ENCODE data around the gene SPRR1B. TPM values are rescaled to one million over a fixed set of nuclear protein-coding genes. Genes with fewer than 3 reads are reported as not detected.

The SPRR1B gene
- total RNA-seq, 2 donors from 2014 or later = not detected

DNA sequence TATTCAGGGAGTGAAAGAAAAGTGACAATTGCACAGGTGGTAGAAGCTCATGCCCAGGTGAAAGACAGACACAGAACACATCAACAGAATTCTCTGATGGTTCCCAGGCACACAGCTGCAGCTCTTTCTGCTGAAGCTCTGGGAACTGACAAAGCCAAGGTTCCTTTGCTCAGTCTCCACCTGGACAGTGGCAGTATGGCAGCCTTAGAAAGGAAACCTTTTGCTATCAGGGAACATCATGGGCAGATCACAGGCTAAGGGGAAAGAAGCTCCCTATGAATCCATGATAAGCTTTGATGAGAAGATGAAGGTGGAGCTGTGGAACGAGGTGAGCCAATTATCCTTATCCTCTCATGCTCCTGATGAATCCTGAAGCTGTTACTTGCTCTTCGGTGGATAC, 39.2 kb downstream of the SPRR1B start:
- Mint-ChIP-seq H3K9me3 (no peaks in the 10 kb centered on the region), H3K27ac (no peak overlapping the region), H3K4me3 (no peak overlapping the region), H3K27me3 (peaks cover 29% of the 10 kb centered on the region), H3K36me3 (ENCODE audit: low read depth) (no peaks in the 10 kb centered on the region), H3K4me1 (no peaks in the 10 kb centered on the region)
- ATAC-seq (replicated peaks) = no peak

DNA sequence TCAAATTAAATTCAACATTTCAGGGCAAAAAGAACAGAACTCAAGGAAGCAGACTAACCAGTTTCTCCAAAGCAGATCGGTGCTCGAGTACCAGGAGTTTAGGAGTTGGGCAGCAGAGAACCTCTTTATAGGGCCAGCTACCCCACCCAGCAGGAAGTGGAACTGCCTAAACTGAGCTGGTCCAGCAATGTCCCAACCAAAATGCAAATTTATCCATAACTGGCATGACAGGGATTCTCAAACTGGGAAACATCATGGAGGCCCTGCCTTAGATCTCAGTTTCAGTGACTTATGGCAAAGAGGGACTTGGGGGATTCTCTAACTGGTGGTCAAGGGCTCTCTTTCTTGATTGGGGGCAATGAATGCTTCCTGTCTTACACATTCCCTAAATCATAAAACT, 40.5 kb downstream of the SPRR1B start, which contains the start of gene SPRR2B:
Gene SPRR2B, minus strand, starts transcription at position 101 of the 400 bp plus-strand sequence. CDS start 772 bp downstream, outside the sequence.
- Mint-ChIP-seq H3K27ac (no peak within 1 kb of the TSS), H3K4me1 (no peaks in the 10 kb centered on the region), H3K27me3 (peaks cover 23% of the 10 kb centered on the region), H3K9me3 (no peaks in the 10 kb centered on the region), H3K4me3 (no peak within 1 kb of the TSS), H3K36me3 (ENCODE audit: low read depth) (no peaks in the 10 kb centered on the region)
- ATAC-seq (replicated peaks) = no peak

DNA sequence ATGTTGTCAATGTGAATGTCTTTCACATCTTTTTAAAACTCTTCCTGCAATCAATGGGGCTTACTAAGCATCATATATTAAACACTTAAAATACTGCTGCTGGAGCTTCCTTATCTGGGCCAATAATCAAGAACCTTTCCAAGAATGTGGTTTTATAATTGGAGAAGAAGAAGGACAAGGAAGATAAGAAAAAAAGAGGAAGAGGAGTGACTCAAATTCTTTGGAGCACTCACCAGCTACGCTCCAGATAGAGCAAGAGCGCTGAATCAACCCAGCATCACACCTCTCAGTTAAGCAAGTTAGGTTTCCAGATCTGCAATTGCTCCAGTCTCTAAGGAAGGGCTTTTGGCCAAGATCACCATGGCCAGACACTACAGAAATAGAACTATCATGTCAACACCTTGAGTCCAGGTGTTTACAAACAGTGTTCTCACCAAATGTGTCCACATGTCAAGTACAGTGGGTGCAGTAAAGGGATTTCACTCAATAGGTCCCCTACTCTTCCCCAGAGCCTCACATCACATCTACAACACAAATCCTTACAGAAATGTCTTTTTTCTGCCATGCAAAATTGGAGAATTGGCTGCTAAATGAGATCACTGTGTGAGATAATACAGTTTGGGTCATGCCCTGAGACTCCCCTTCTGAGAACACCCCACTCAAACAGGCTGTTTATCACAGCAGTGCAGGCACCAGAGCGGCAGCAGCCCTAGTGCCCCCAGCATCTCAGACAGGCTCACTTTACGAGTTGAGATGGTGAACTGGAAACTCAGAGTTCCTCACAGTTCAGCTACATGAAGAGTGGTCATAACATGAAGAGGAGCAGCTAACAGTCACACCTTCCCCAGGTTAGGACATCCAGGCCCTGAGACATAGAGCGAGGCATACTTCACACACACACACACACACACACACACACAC, 42.1 kb downstream of the SPRR1B start:
- H3K9me3 Mint-ChIP-seq = no peaks in the 10 kb centered on the region
- H3K27ac Mint-ChIP-seq = no peak overlapping the region
- peaks cover 17% of the 10 kb centered on the region for H3K27me3 Mint-ChIP-seq
- ATAC-seq (replicated peaks) = no peak
- no peak overlapping the region for H3K4me3 Mint-ChIP-seq
- H3K36me3 Mint-ChIP-seq (ENCODE audit: low read depth) = no peaks in the 10 kb centered on the region
- no peaks in the 10 kb centered on the region for H3K4me1 Mint-ChIP-seq

DNA sequence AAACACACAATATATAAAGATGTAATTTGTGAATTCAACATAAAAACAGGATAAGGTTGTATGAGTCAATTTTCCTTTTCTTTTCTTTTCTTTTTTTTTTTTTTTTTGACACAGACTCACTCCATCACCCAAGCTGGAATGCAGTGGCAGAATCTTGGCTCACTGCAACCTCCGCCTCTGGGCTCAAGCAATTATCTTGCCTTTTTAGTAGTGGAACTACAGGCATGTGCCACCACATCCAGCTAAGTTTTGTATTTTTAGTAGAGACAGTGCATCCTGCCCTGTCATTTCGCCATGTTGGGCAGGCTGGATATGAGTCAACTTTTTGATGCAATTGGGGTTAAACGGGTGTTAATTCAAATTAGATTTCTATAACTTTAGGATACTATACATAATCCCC, 50.7 kb downstream of the SPRR1B start:
- peaks cover 32% of the 10 kb centered on the region for H3K27me3 Mint-ChIP-seq
- peaks cover 5% of the 10 kb centered on the region for H3K9me3 Mint-ChIP-seq
- H3K27ac Mint-ChIP-seq = no peak overlapping the region
- no peaks in the 10 kb centered on the region for H3K4me1 Mint-ChIP-seq
- H3K4me3 Mint-ChIP-seq = no peak overlapping the region
- no peaks in the 10 kb centered on the region for H3K36me3 Mint-ChIP-seq (ENCODE audit: low read depth)
- no peak for ATAC-seq (replicated peaks)

Other genes with a start within 250 kb of the SPRR1B start
- not detected for gene LCE1E, start 244.9 kb upstream of the SPRR1B start, total RNA-seq
- gene LCE1D, start 234.5 kb upstream of the SPRR1B start, total RNA-seq = not detected
- not detected for gene LCE1C, start 224.6 kb upstream of the SPRR1B start, total RNA-seq
- not detected for gene LCE1B, start 219.2 kb upstream of the SPRR1B start, total RNA-seq
- gene LCE1A, start 203.7 kb upstream of the SPRR1B start, total RNA-seq = not detected
- gene LCE6A, start 188.3 kb upstream of the SPRR1B start, total RNA-seq = not detected
- gene LCE7A, start 171.2 kb upstream of the SPRR1B start, total RNA-seq = not detected
- not detected for gene SMCP, start 152.9 kb upstream of the SPRR1B start, total RNA-seq
- not detected for gene IVL, start 122.7 kb upstream of the SPRR1B start, total RNA-seq
- gene SPRR5, start 84.0 kb upstream of the SPRR1B start, total RNA-seq = not detected
- not detected for gene SPRR4, start 60.6 kb upstream of the SPRR1B start, total RNA-seq
- gene SPRR1A, start 47.1 kb upstream of the SPRR1B start, total RNA-seq = not detected
- gene SPRR3, start 29.5 kb upstream of the SPRR1B start, total RNA-seq = not detected
- not detected for gene SPRR2D, start 9.9 kb downstream of the SPRR1B start, total RNA-seq
- not detected for gene SPRR2A, start 26.3 kb downstream of the SPRR1B start, total RNA-seq
- not detected for gene SPRR2B, start 40.4 kb downstream of the SPRR1B start, total RNA-seq
- not detected for gene SPRR2E, start 63.3 kb downstream of the SPRR1B start, total RNA-seq
- not detected for gene SPRR2F, start 82.3 kb downstream of the SPRR1B start, total RNA-seq
- gene SPRR2G, start 119.7 kb downstream of the SPRR1B start, total RNA-seq = not detected
- gene LELP1, start 172.2 kb downstream of the SPRR1B start, total RNA-seq = not detected
- gene PRR9, start 186.4 kb downstream of the SPRR1B start, total RNA-seq = not detected
- gene LORICRIN, start 228.5 kb downstream of the SPRR1B start, total RNA-seq = not detected